ENCODE results near the gene HVCN1.
A peak's percentile ranks its signal among the peaks of the same experiment; 100 is the strongest.

Gene HVCN1

GRCh38 chr12:110721570-110721969 lies 32.7 kb upstream of the HVCN1 start:
- no peak overlapping the region for H3K27ac Mint-ChIP-seq
- H3K4me1 Mint-ChIP-seq: peaks cover 11% of the 10 kb centered on the region
- H3K27me3 Mint-ChIP-seq (ENCODE audit: low read depth, poor library complexity): no peaks in the 10 kb centered on the region
- no peak for DNase-seq
- no peaks in the 10 kb centered on the region for H3K9me3 Mint-ChIP-seq
- TF ChIP-seq CTCF (IDR thresholded peaks at IDR 0.05): no peak
- H3K36me3 Mint-ChIP-seq (ENCODE audit: low read depth): peaks cover 94% of the 10 kb centered on the region
- H3K4me3 Mint-ChIP-seq: no peak overlapping the region

- Mint-ChIP-seq H3K4me1 (peaks cover 6% of the 10 kb centered on the region), H3K27me3 (ENCODE audit: low read depth, poor library complexity) (no peaks in the 10 kb centered on the region), H3K9me3 (no peaks in the 10 kb centered on the region), H3K27ac (no peak overlapping the region), H3K4me3 (no peak overlapping the region), H3K36me3 (ENCODE audit: low read depth) (peaks cover 87% of the 10 kb centered on the region)
- TF ChIP-seq CTCF (IDR thresholded peaks at IDR 0.05): no peak
- no peak for DNase-seq
Observed at GRCh38 chr12:110720516-110720915, 31.6 kb upstream of the HVCN1 start.

GRCh38 chr12:110718222-110718908 lies 29.4 kb upstream of the HVCN1 start:
- TF ChIP-seq CTCF (IDR thresholded peaks at IDR 0.05): no peak
- no peaks in the 10 kb centered on the region for H3K27me3 Mint-ChIP-seq (ENCODE audit: low read depth, poor library complexity)
- H3K36me3 Mint-ChIP-seq (ENCODE audit: low read depth): peaks cover 66% of the 10 kb centered on the region
- no peak overlapping the region for H3K4me3 Mint-ChIP-seq
- H3K9me3 Mint-ChIP-seq: no peaks in the 10 kb centered on the region
- DNase-seq: no peak
- no peak overlapping the region for H3K27ac Mint-ChIP-seq
- no peaks in the 10 kb centered on the region for H3K4me1 Mint-ChIP-seq

- H3K27me3 Mint-ChIP-seq (ENCODE audit: low read depth, poor library complexity): no peaks in the 10 kb centered on the region
- peak overlapping the region; percentile 52 for H3K27ac Mint-ChIP-seq
Observed at GRCh38 chr12:110717037-110717436, 28.1 kb upstream of the HVCN1 start.

GRCh38 chr12:110708917-110709316 lies 20.0 kb upstream of the HVCN1 start:
- Mint-ChIP-seq H3K9me3 (no peaks in the 10 kb centered on the region), H3K27me3 (ENCODE audit: low read depth, poor library complexity) (peaks cover 3% of the 10 kb centered on the region), H3K4me3 (no peak overlapping the region), H3K4me1 (no peaks in the 10 kb centered on the region), H3K27ac (no peak overlapping the region), H3K36me3 (ENCODE audit: low read depth) (peaks cover 14% of the 10 kb centered on the region)
- no peak for TF ChIP-seq CTCF (IDR thresholded peaks at IDR 0.05)
- DNase-seq: no peak

More at GRCh38 chr12:110717037-110717436, 28.1 kb upstream of the HVCN1 start:
- DNase-seq: no peak
- Mint-ChIP-seq H3K9me3 (no peaks in the 10 kb centered on the region), H3K4me1 (no peaks in the 10 kb centered on the region), H3K4me3 (no peak overlapping the region), H3K36me3 (ENCODE audit: low read depth) (peaks cover 56% of the 10 kb centered on the region)
- TF ChIP-seq CTCF (IDR thresholded peaks at IDR 0.05): no peak

- Mint-ChIP-seq H3K4me3 (no peak overlapping the region), H3K9me3 (no peaks in the 10 kb centered on the region), H3K27ac (peak overlapping the region; percentile 13), H3K27me3 (ENCODE audit: low read depth, poor library complexity) (peaks cover 3% of the 10 kb centered on the region), H3K4me1 (no peaks in the 10 kb centered on the region), H3K36me3 (ENCODE audit: low read depth) (peaks cover 10% of the 10 kb centered on the region)
- DNase-seq: no peak
- TF ChIP-seq CTCF (IDR thresholded peaks at IDR 0.05): no peak
Observed at GRCh38 chr12:110705309-110705708, 16.4 kb upstream of the HVCN1 start.
